Progenitor cell of endocrine pancreas (in vitro differentiated cells): ENCODE data around the gene LMAN1L. TPM values are rescaled to one million over a fixed set of nuclear protein-coding genes. Genes with fewer than 3 reads are reported as not detected.

Experiments
- DNase-seq: peaks from one replicate; pipeline ENCODE4 v3.0.0; 2021; ENCODE audit warnings: low spot score; ENCODE audit not compliant: unreplicated experiment
- H3K27ac Mint-ChIP-seq: 2 replicates; pipeline ENCODE4 v1.8.0; 2021; ENCODE audit warnings: mild to moderate bottlenecking, moderate library complexity, mixed read lengths
- H3K27me3 Mint-ChIP-seq: 2 replicates; pipeline ENCODE4 v1.8.0; 2021; ENCODE audit warnings: mixed read lengths
- H3K36me3 Mint-ChIP-seq: 2 replicates; pipeline ENCODE4 v1.8.0; 2022; ENCODE audit warnings: mixed read lengths; ENCODE audit not compliant: insufficient read depth
- H3K4me1 Mint-ChIP-seq: 2 replicates; pipeline ENCODE4 v1.8.0; 2021; ENCODE audit warnings: low read depth, mixed read lengths
- H3K4me3 Mint-ChIP-seq: 2 replicates; pipeline ENCODE4 v1.8.0; 2021; ENCODE audit warnings: low read depth, mild to moderate bottlenecking, moderate library complexity, mixed read lengths
- H3K9me3 Mint-ChIP-seq: 2 replicates; pipeline ENCODE4 v1.8.0; 2021; ENCODE audit warnings: low read depth, mixed read lengths
- CTCF ChIP-seq: fragments of 200-600 bp; sonication (generic); IDR thresholded peaks from one replicate; pipeline ENCODE4 v1.5.0; 2021; ENCODE audit warnings: antibody characterized with exemption, mild to moderate bottlenecking; ENCODE audit not compliant: unreplicated experiment
- long read RNA-seq: library from polyadenylated mRNA; unstranded; transcript quantifications from one replicate; pipeline ENCODE4 v2.0.0, GENCODE V29; 2020
- total RNA-seq: library from RNA; stranded (reverse); gene quantifications from 2 replicates; pipeline ENCODE4 v1.2.1, GENCODE V29; 2021

The LMAN1L gene
- not detected in 2 replicates for total RNA-seq
- long read RNA-seq, result 0 reads

GRCh38 chr15:74812533-74812932 lies at the start of gene LMAN1L:
TSS of gene LMAN1L (plus strand) at chr15:74812835. CDS start at chr15:74812855, 20 bp downstream.
- Mint-ChIP-seq H3K4me3 (no peak within 1 kb of the TSS), H3K27me3 (peaks cover 12% of the 10 kb centered on the region), H3K36me3 (no peaks in the 10 kb centered on the region)

GRCh38 chr15:74763416-74763815 lies 49.2 kb upstream of the LMAN1L start:
- Mint-ChIP-seq H3K4me3 (no peak overlapping the region), H3K27me3 (no peaks in the 10 kb centered on the region), H3K4me1 (peaks cover 5% of the 10 kb centered on the region), H3K9me3 (no peaks in the 10 kb centered on the region), H3K36me3 (no peaks in the 10 kb centered on the region), H3K27ac (no peak overlapping the region)
- TF ChIP-seq CTCF, result no peak
- no peak for DNase-seq

More at GRCh38 chr15:74812533-74812932, at the start of gene LMAN1L:
- no peak within 1 kb of the TSS for H3K27ac Mint-ChIP-seq
- no peaks in the 10 kb centered on the region for H3K4me1 Mint-ChIP-seq
- no peak for TF ChIP-seq CTCF
- no peak for DNase-seq
- H3K9me3 Mint-ChIP-seq, result no peaks in the 10 kb centered on the region

- Mint-ChIP-seq H3K4me3 (no peak overlapping the region), H3K27me3 (peaks cover 17% of the 10 kb centered on the region), H3K4me1 (peaks cover 2% of the 10 kb centered on the region), H3K27ac (no peak overlapping the region), H3K36me3 (no peaks in the 10 kb centered on the region), H3K9me3 (no peaks in the 10 kb centered on the region)
- DNase-seq, result no peak
- TF ChIP-seq CTCF, result no peak
These were observed 45.2 kb upstream of the LMAN1L start for GRCh38 chr15:74767167-74768098.

- no peaks in the 10 kb centered on the region for H3K36me3 Mint-ChIP-seq
- peaks cover 17% of the 10 kb centered on the region for H3K27me3 Mint-ChIP-seq
- TF ChIP-seq CTCF, result no peak
- H3K4me1 Mint-ChIP-seq, result peaks cover 2% of the 10 kb centered on the region
- no peak overlapping the region for H3K4me3 Mint-ChIP-seq
- no peak for DNase-seq
- H3K9me3 Mint-ChIP-seq, result no peaks in the 10 kb centered on the region
- peak overlapping the region; percentile 19 for H3K27ac Mint-ChIP-seq
These were observed 44.4 kb upstream of the LMAN1L start for GRCh38 chr15:74768099-74768770.

GRCh38 chr15:74768771-74769342 lies 43.8 kb upstream of the LMAN1L start:
- Mint-ChIP-seq H3K27me3 (peaks cover 17% of the 10 kb centered on the region), H3K36me3 (no peaks in the 10 kb centered on the region), H3K27ac (peak overlapping the region; percentile 19)

More at GRCh38 chr15:74768771-74769342, 43.8 kb upstream of the LMAN1L start:
- TF ChIP-seq CTCF, result peak; percentile 83
- peaks cover 4% of the 10 kb centered on the region for H3K4me1 Mint-ChIP-seq
- no peak overlapping the region for H3K4me3 Mint-ChIP-seq
- H3K9me3 Mint-ChIP-seq, result no peaks in the 10 kb centered on the region
- DNase-seq, result peak; percentile 53
